B cell (primary cell): ENCODE measurements around the gene CACNA2D3.

Experiments
- CTCF ChIP-seq: fragments of 200-600 bp; IDR thresholded peaks from one replicate; pipeline ENCODE4 v1.8.0; 2022; ENCODE audit warnings: antibody characterized with exemption, mild to moderate bottlenecking
- EZH2 ChIP-seq: IDR thresholded peaks from 2 replicates; pipeline ENCODE4 v1.6.1; 2012; ENCODE audit warnings: borderline replicate concordance, low read depth, mild to moderate bottlenecking, moderate library complexity, low read length; ENCODE audit not compliant: insufficient read depth, poor library complexity, severe bottlenecking

GRCh38 chr3:54863786-54864185 is 741.4 kb downstream of the CACNA2D3 start:
- TF ChIP-seq EZH2 (no peak), CTCF (no peak)
